ENCODE results near the gene SHANK1.

The SHANK1 gene

GRCh38 chr19:50710094-50710493, 9.5 kb downstream of the SHANK1 start:
- DNase-seq = no peak

GRCh38 chr19:50708179-50708879, 11.3 kb downstream of the SHANK1 start:
- no peak for DNase-seq

GRCh38 chr19:50706387-50706786, 13.2 kb downstream of the SHANK1 start:
- no peak for DNase-seq

- DNase-seq = peak; percentile 61
Measured at GRCh38 chr19:50705422-50706019, 14.1 kb downstream of the SHANK1 start.

- no peak for DNase-seq
Measured at GRCh38 chr19:50703915-50704796, 15.4 kb downstream of the SHANK1 start.

- no peak for DNase-seq
Measured at GRCh38 chr19:50702871-50703829, 16.5 kb downstream of the SHANK1 start.

- DNase-seq = no peak
Measured at GRCh38 chr19:50702158-50702870, 17.3 kb downstream of the SHANK1 start.

GRCh38 chr19:50701367-50701985, 18.1 kb downstream of the SHANK1 start:
- DNase-seq = no peak

GRCh38 chr19:50697414-50698124, 22.0 kb downstream of the SHANK1 start:
- no peak for DNase-seq

GRCh38 chr19:50696094-50696483, 23.5 kb downstream of the SHANK1 start:
- DNase-seq = no peak

- DNase-seq = peak; percentile 29
Measured at GRCh38 chr19:50695251-50696093, 24.1 kb downstream of the SHANK1 start.

- DNase-seq = no peak
Measured at GRCh38 chr19:50694815-50695145, 24.8 kb downstream of the SHANK1 start.

GRCh38 chr19:50693064-50693975, 26.3 kb downstream of the SHANK1 start:
- no peak for DNase-seq

GRCh38 chr19:50690439-50690838, 29.2 kb downstream of the SHANK1 start:
- DNase-seq = no peak

- no peak for DNase-seq
Measured at GRCh38 chr19:50688766-50689165, 30.8 kb downstream of the SHANK1 start.

- no peak for DNase-seq
Measured at GRCh38 chr19:50686310-50687032, 33.1 kb downstream of the SHANK1 start.

GRCh38 chr19:50679177-50680125, 40.2 kb downstream of the SHANK1 start:
- DNase-seq = peak; percentile 90
